Choroid plexus epithelial cell (primary cell): ENCODE results near the gene IQCK.

Source experiments
- DNase-seq: peaks from one replicate; pipeline ENCODE4 v3.0.0-alpha.2; 2010; ENCODE audit warnings: low read depth
- H3K4me3 ChIP-seq: 2 replicates; pipeline ENCODE4 v1.5.1; 2011; ENCODE audit warnings: low read depth, mild to moderate bottlenecking, control low read depth, low read length, moderate library complexity
- TF ChIP-seq, protein P1 (sequence below): conservative IDR thresholded peaks from 2 replicates; pipeline ENCODE4 v1.5.1; 2011; ENCODE audit warnings: low read depth, mild to moderate bottlenecking, control low read depth, inconsistent platforms, low read length, moderate library complexity

Gene IQCK

GRCh38 chr16:19896951-19897350 lies 178.9 kb downstream of the IQCK start:
- DNase-seq: no peak
- no peak overlapping the region for H3K4me3 ChIP-seq
- TF ChIP-seq, protein P1, sequence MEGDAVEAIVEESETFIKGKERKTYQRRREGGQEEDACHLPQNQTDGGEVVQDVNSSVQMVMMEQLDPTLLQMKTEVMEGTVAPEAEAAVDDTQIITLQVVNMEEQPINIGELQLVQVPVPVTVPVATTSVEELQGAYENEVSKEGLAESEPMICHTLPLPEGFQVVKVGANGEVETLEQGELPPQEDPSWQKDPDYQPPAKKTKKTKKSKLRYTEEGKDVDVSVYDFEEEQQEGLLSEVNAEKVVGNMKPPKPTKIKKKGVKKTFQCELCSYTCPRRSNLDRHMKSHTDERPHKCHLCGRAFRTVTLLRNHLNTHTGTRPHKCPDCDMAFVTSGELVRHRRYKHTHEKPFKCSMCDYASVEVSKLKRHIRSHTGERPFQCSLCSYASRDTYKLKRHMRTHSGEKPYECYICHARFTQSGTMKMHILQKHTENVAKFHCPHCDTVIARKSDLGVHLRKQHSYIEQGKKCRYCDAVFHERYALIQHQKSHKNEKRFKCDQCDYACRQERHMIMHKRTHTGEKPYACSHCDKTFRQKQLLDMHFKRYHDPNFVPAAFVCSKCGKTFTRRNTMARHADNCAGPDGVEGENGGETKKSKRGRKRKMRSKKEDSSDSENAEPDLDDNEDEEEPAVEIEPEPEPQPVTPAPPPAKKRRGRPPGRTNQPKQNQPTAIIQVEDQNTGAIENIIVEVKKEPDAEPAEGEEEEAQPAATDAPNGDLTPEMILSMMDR: no peak

DNA sequence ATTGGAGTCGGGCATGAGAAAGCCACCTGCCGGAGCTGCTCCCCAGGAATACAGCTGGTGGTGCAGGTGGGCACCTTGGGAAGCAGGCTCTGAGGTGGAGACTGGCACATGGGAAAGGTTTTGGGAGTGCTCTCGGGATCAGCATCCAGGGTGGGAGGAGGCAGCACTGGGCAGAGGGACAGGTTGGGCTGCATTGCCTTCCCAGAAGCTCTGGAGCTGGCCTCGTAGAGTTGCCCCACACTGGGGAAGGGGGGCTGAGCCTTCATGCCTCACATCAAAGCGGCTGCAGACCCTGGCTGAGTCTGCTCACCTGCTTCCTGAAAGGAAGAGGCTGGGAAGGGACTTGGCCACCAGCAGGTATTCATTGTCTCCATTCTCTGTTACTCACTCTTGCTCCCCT lies 180.1 kb downstream of the IQCK start:
- TF ChIP-seq, protein P1: no peak
- no peak for DNase-seq
- H3K4me3 ChIP-seq: no peak overlapping the region

- peak; percentile 80 for DNase-seq
- TF ChIP-seq, protein P1: peak; percentile 84
- H3K4me3 ChIP-seq: no peak overlapping the region
Measured at GRCh38 chr16:19898924-19899604, 181.0 kb downstream of the IQCK start.

GRCh38 chr16:19899605-19899955 lies 181.5 kb downstream of the IQCK start:
- TF ChIP-seq, protein P1: no peak
- H3K4me3 ChIP-seq: no peak overlapping the region
- no peak for DNase-seq

DNA sequence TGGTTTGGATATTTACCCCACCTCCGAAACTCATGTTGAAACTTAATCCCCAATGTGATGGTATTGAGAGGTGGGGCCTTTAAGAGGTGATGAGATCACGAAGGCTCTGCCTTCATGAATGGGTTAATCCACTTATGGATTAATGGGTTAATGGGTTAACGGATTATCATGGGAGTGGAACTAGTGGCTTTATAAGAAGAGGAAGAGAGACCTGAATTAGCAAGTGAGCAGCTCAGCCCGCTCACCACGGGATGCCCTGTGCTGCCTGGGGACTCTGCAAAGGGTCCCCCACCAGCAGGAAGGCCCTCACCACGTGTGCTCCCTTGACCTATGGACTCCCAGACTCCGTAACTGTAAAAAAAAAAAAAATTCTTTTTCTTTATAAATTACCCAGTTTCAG lies 183.1 kb downstream of the IQCK start:
- TF ChIP-seq, protein P1: no peak
- DNase-seq: no peak
- no peak overlapping the region for H3K4me3 ChIP-seq

- peak; percentile 84 for DNase-seq
- no peak overlapping the region for H3K4me3 ChIP-seq
- TF ChIP-seq, protein P1: peak; percentile 98
Measured at GRCh38 chr16:19907161-19907992, 189.3 kb downstream of the IQCK start.
